Fibroblast of lung (primary cell): ENCODE results near the gene ZNF521.

ENCODE experiments used
- CTCF ChIP-seq, 2 donors: IDR thresholded peaks in 1 of 2; conservative IDR thresholded peaks in 1 of 2; 1 replicate in 1 of 2; 2 replicates in 1 of 2; pipeline ENCODE4 v1.5.1; 2011 to 2012; ENCODE audit warnings: low read length in 2 of 2, control low read depth in 1 of 2, inconsistent platforms in 1 of 2, low read depth in 1 of 2, mild to moderate bottlenecking in 1 of 2
- EZH2 ChIP-seq: IDR thresholded peaks from 2 replicates; pipeline ENCODE4 v1.5.1; 2012; ENCODE audit warnings: low read length, control low read depth, mild to moderate bottlenecking; ENCODE audit errors: missing control alignments

- TF ChIP-seq CTCF (conservative IDR thresholded peaks at IDR 0.05 in 1 of 2, IDR thresholded peaks at IDR 0.05 in 1 of 2; ENCODE audit: low read depth in 1 of 2, low read length in 2 of 2): no peak
- TF ChIP-seq EZH2: no peak
Measured at GRCh38 chr18:25326361-25326952, 25.5 kb downstream of the ZNF521 start.
